ENCODE data around the gene ARID4B. TPM values are rescaled to one million over a fixed set of nuclear protein-coding genes. Genes with fewer than 3 reads are reported as not detected.

ARID4B gene
- total RNA-seq, 2 experiments from 2014 or later = 28.7 to 44.9 TPM

DNA sequence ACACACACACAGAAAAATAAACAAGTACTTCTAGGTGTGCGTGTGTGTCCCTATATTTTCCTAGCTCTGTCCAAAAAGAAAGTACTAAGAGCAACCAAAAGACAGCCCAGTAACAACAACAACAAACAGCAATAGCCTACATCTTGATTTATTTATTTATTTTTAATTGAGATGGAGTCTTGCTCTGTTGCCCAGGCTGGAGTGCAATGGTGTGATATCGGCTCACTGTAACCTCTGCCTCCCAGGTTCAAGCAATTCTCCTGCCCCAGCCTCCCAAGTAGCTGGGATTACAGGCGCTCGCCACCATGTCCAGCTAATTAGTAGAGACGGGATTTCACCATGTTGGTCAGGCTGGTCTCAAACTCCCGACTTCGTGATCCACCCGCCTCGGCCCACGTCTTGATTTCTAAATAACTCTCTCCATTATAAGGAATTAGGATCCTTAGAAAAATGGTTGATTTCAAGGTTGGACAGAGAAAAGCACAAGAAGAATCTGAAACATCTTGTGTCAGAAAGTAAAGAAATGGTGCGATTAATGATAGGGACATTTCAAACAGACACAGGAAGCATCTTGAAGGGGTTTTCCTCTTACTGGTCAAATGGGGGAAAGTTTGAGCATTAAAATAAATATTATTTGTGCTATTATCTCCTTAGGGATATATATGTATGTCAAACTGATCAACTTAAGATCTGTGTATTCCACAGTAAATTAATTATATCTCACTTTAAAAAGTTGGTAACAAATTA is 59.4 kb downstream of the ARID4B start:
- ChIA-PET CTCF (ENCODE audit: unreplicated experiment) (no interaction called here), POLR2A (no interaction called here)
- Histone ChIP-seq H3K27ac (ENCODE audit: low read depth, low read length, poor library complexity, severe bottlenecking) (no peak overlapping the region), H3K9me3 (ENCODE audit: low read length) (no peaks in the 10 kb centered on the region), H3K36me3 (ENCODE audit: insufficient read depth, low read length) (no peaks in the 10 kb centered on the region; the same call in 1 of the 2 replicates), H3K9me2 (ENCODE audit: insufficient read depth, low read length) (no peaks in the 10 kb centered on the region), H3K4me1 (ENCODE audit: insufficient read depth, low read length, poor library complexity, severe bottlenecking) (peaks cover 5% of the 10 kb centered on the region), H4K20me1 (ENCODE audit: insufficient read depth, low read length) (peaks cover 12% of the 10 kb centered on the region; the same call in 1 of the 2 replicates), H3K79me2 (ENCODE audit: insufficient read depth, low read depth, low read length) (peaks cover 91% of the 10 kb centered on the region), H3K4me3 (ENCODE audit: low read depth, low read length, poor library complexity, severe bottlenecking) (no peak overlapping the region), H2AFZ (ENCODE audit: low read length) (no peak overlapping the region), H3K4me2 (ENCODE audit: low read length) (no peak overlapping the region)
- intact Hi-C loops (cut with micrococcal nuclease; ENCODE audit: unreplicated experiment) = no loop called here
- BruUV-seq (replicated peaks) = no TSS peak
- TF ChIP-seq EZH2phosphoT487 (IDR thresholded peaks at IDR 0.05; ENCODE audit: borderline replicate concordance, low read depth, low read length) (no peak), CTCF (conservative IDR thresholded peaks at IDR 0.05; ENCODE audit: low read length) (no peak)
- no peak for DNase-seq (ENCODE audit: low spot score)

DNA sequence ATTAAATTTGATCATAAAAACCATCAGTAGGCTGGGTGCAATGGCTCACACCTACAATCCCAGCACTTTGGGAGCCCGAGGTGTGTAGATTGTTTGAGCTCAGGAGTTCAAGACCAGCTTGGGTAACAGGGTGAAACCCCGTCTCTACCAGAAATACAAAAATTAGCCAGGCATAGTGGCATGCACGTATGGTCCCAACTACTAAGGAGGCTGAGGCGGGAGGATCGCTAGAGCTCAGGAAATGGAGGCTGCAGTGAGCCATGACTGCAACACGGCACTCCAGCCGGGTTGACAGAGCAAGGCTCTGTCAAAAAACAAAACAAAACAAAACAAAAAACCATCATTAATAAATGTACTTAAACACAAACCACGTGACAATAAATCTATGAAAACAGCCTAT is 61.0 kb downstream of the ARID4B start:
- CTCF ChIA-PET (ENCODE audit: unreplicated experiment) = no interaction called here

More for the DNA sequence above, 61.0 kb downstream of the ARID4B start:
- intact Hi-C loops (cut with micrococcal nuclease; ENCODE audit: unreplicated experiment) = no loop called here
- no peaks in the 10 kb centered on the region for H3K9me2 ChIP-seq (ENCODE audit: insufficient read depth, low read length)
- no TSS peak for BruUV-seq (replicated peaks)
- no peak overlapping the region for H3K4me2 ChIP-seq (ENCODE audit: low read length)
- peaks cover 5% of the 10 kb centered on the region for H3K4me1 ChIP-seq (ENCODE audit: insufficient read depth, low read length, poor library complexity, severe bottlenecking)
- H3K9me3 ChIP-seq (ENCODE audit: low read length) = no peaks in the 10 kb centered on the region
- no peak overlapping the region for H2AFZ ChIP-seq (ENCODE audit: low read length)
- H3K36me3 ChIP-seq (ENCODE audit: insufficient read depth, low read length) = no peaks in the 10 kb centered on the region; the same call in 1 of the 2 replicates
- no peak overlapping the region for H3K4me3 ChIP-seq (ENCODE audit: low read depth, low read length, poor library complexity, severe bottlenecking)
- POLR2A ChIA-PET = interaction anchor here (1.4 kb wide), 1 partner anchor 9 kb away, joined by 7 read pairs; no protein-coding TSS in a partner anchor
- peaks cover 10% of the 10 kb centered on the region; the same call in 1 of the 2 replicates for H4K20me1 ChIP-seq (ENCODE audit: insufficient read depth, low read length)
- H3K27ac ChIP-seq (ENCODE audit: low read depth, low read length, poor library complexity, severe bottlenecking) = no peak overlapping the region
- DNase-seq (ENCODE audit: low spot score) = no peak
- TF ChIP-seq CTCF (conservative IDR thresholded peaks at IDR 0.05; ENCODE audit: low read length) (no peak), EZH2phosphoT487 (IDR thresholded peaks at IDR 0.05; ENCODE audit: borderline replicate concordance, low read depth, low read length) (no peak)
- peaks cover 90% of the 10 kb centered on the region for H3K79me2 ChIP-seq (ENCODE audit: insufficient read depth, low read depth, low read length)
